GM21723 (cell line): ENCODE data around the gene MAGI1.
"Not testable (repeated sequence)": the region's sequence is repeated elsewhere in the genome, so short reads cannot be mapped to it uniquely, and the experiment has no call there.

ENCODE experiments used
- ATAC-seq: cut with Tn5 transposase; IDR thresholded peaks from one replicate; pipeline ENCODE4 v1.9.1; 2021; ENCODE audit warnings: mild to moderate bottlenecking, moderate library complexity; ENCODE audit not compliant: unreplicated experiment

MAGI1 gene

GRCh38 chr3:65607965-65608460, 430.7 kb downstream of the MAGI1 start:
- not testable (repeated sequence) for ATAC-seq

DNA sequence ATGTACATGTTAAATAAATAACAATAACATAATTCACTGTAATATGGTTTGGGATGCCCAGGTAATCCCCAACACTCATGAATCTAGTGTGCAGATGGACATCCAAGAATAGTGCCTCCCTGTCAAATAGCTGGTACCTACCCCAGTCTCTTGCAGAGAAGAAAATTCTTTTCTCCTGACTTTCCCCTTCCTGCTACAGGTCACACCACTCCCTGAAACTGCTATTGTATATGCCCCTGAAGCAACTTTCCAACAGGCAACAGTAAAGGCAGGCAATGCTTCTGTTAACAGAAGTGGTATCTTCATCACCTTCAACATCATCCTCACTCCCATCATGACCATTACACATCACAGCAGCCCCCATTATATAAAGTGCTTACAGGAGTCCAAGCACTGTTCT, 431.6 kb downstream of the MAGI1 start:
- no peak for ATAC-seq

DNA sequence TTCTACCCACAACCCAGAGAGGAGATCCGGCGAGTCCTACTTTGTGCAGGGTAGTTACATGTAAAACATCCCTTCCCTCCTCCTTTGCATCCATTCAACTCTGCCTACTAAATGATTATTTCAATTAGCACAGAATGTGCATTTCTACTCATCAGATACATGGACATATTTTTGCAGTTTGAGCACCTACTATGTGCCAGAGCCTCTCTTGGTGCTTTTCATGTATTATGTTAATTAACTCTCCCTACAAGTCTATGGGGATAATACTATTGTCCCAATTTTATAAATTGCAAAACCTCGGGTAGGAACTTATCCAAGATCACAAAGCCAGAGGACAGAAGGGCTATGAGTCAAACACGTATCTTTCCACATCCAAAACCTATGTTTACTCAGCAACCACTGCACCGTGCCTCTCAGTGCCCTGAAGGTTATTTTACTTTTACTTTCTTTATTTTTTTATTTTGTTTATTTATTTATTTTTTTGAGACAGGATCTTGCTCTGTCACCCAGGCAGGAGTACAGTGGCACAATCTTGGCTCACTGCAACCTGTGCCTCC, 432.8 kb downstream of the MAGI1 start:
- no peak for ATAC-seq

DNA sequence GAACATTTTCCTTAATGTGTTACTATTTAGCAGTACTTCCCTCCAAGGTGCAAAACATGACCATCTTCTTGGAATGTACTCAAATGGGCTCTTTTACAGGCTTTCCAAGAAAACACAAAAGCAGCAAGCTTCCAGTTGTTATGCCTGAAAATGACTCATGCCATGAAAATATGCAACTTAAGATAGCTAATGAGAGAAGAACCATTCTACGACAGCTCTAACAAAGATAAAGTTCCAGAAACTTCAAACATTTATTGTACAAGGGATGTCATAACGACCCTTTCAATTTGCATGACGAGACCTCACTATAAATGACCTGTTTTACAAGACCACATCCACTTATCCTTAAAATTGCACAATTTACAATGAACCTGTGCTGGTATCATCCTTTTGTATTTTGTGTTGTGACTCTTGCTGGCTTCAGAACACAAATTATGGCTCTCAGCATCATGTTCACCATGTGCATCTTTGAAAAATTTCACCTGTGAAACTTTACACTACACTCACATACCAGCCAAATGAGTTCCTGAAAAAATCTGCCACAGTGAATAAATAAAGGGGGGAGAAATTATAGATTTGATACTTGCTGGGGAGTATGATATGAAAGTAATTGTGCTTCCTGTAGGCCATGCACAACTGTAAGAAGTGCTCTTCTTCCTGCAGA, 433.7 kb downstream of the MAGI1 start:
- no peak for ATAC-seq

GRCh38 chr3:65603631-65604030, 435.1 kb downstream of the MAGI1 start:
- ATAC-seq, result no peak

- ATAC-seq, result no peak
Observed at GRCh38 chr3:65600888-65601287, 437.8 kb downstream of the MAGI1 start.

DNA sequence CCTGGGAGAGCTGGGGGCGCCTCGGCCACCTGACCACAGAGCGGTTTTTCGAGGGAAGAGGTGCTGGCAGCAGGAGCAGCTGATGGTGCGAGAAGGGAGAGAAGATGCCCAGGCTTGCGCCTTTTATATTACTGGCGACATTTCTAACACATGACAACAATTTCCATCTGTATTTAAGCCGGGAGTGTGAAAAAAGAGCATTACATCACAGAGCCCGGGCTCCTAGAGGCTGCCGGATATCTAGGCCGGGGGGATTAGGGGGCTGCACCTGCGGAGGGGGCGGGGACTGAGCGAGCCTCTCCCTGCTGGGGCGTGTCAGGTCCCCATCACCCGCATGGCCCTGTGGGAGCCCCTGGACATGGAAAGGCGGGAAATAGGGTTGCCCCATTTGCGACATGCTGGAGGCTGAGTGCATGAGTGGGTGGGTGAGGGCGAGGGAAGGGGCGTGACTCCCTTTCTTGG, 440.7 kb downstream of the MAGI1 start:
- no peak for ATAC-seq

DNA sequence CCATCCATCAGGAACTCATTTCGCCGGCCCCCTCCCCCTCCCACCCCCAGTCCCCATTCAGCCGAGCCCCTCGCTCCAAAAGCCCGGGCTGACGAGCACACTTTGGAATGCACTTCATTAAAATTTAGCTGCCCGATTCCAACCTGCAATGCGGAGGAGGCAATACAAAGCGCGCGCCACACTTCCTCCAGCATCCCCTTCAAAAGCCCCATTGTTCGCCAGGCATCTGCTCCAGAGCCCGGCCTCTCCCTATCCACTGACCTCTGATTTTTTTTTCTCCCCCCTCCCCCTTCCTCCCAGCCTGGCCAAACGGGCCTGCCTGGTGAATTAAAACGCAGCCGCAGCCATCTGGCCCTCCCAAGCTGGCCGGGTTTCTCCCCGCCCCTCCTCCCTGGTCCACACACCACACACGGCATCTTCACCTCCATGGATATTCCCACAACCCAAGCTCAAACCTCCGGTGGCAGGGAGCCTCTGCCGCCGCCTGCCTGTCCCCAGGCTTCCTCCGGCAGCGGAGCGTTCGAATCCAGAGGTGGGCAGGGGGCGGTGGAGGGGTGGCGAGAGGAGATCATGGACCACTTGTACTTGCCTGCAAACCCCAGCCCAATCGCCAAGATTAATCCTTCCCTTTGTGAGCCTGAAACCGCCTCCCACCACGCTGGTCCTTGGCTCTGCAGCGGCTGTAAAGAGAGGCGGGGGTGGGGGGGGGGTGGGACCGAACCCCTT, 441.3 kb downstream of the MAGI1 start:
- no peak for ATAC-seq

DNA sequence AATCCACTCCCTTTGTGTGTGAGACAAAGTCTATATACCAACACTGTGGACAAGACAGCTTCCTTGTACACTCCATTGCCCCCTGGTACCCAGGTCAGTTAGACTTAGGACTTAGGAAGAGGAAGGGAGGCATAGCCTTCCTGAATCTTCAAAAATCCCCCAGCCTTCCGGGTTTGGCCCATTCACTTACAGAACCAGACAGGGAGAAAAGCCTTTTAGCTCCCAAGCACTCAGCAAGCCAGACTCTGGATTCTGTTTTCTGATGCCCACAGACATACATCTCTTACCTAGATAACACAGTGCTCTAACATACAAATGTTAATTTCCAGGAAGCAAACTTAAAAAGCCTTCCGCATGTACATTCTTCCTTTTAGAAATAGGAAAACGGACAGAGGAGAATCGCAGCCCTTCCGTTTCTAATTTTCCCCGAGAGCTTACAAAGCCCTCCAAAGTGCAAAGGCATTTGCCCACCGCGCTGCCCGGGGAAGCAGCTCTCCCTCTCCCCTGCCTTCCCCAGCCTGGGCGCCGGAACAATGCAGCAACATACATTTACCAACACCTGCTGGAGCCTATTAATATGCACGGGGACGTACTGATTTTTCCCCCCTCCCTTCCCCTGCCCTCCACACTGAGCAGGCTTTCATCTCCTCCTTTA, 442.0 kb downstream of the MAGI1 start:
- ATAC-seq, result no peak

DNA sequence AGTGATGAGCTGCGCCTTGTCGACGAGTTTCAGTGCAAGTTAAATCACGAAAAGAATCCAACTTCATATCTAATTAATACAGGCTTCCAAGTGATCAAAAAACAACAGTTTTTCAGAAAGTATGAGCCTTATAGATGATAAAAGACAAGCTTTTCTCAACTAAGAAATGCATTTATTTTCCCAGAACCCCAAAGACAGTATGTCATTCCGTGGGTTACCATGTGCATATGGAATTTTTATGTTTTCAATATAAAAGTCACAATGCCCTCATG, 442.8 kb downstream of the MAGI1 start:
- no peak for ATAC-seq

GRCh38 chr3:65595222-65596028, 443.3 kb downstream of the MAGI1 start:
- no peak for ATAC-seq

GRCh38 chr3:65593780-65594752, 444.7 kb downstream of the MAGI1 start:
- no peak for ATAC-seq

- ATAC-seq, result no peak
Observed at GRCh38 chr3:65591313-65591712, 447.4 kb downstream of the MAGI1 start.

- no peak for ATAC-seq
Observed at GRCh38 chr3:65588884-65589283, 449.8 kb downstream of the MAGI1 start.

GRCh38 chr3:65587650-65588439, 450.9 kb downstream of the MAGI1 start:
- ATAC-seq, result no peak

- no peak for ATAC-seq
Observed at GRCh38 chr3:65584913-65585312, 453.8 kb downstream of the MAGI1 start.

DNA sequence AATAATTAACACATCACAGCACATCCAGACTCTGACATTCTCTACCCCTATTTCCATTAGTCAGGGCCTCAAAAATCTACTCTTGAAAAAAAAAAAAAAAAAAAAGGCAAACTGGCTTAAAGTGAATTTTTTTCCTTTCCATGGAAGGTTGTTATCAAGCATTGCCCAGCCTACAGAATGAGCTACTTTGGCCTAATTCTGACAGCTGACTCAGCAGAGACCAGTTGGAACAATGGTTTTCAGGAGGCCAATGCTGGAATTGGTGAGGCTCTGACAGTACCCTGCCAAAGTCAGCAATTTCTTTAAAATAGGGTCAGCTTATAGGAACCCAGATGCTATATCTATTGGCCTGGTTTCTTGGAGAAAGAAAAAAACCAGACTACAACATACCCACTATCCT, 454.7 kb downstream of the MAGI1 start:
- ATAC-seq, result no peak

- ATAC-seq, result no peak
Observed at GRCh38 chr3:65583188-65583587, 455.5 kb downstream of the MAGI1 start.
